SK-N-SH treated with all-trans-retinoic acid at 6 μM for 48 hours (cell line): ENCODE measurements around the gene SEMA3F.

Experiments used
- ATAC-seq: fragments of 200-7000 bp; cut with Tn5 transposase; 3 replicates; pipeline ENCODE4 v1.9.1; 2020; ENCODE audit warnings: mild to moderate bottlenecking, moderate library complexity
- ARNTL ChIP-seq: fragments of 450-650 bp; formaldehyde crosslinking; IDR thresholded peaks from 2 replicates; pipeline ENCODE4 v1.5.0; 2020; ENCODE audit warnings: low read depth, mild to moderate bottlenecking, moderate library complexity, borderline replicate concordance
- BACH2 ChIP-seq: fragments of 250-450 bp; sonication (Bioruptor Pico); IDR thresholded peaks from 2 replicates; pipeline ENCODE4 v1.9.0; 2021; ENCODE audit warnings: mild to moderate bottlenecking, borderline replicate concordance
- CREB5 ChIP-seq: fragments of 250-450 bp; sonication (Bioruptor Pico); IDR thresholded peaks from 2 replicates; pipeline ENCODE4 v1.5.1; 2020; ENCODE audit warnings: low read depth, mild to moderate bottlenecking, moderate library complexity
- CSDC2 ChIP-seq: fragments of 250-450 bp; sonication (Bioruptor Pico); IDR thresholded peaks from 2 replicates; pipeline ENCODE4 v1.5.0; 2020; ENCODE audit warnings: mild to moderate bottlenecking, moderate library complexity
- CSRNP3 ChIP-seq: fragments of 250-450 bp; sonication (Bioruptor Pico); IDR thresholded peaks from 2 replicates; pipeline ENCODE4 v1.5.1; 2021; ENCODE audit warnings: mild to moderate bottlenecking, moderate library complexity
- GLIS3 ChIP-seq: fragments of 250-450 bp; sonication (Bioruptor Pico); IDR thresholded peaks from 2 replicates; pipeline ENCODE4 v1.5.0; 2020; ENCODE audit warnings: mild to moderate bottlenecking, moderate library complexity
- ISL1 ChIP-seq: fragments of 250-450 bp; sonication (Bioruptor Pico); IDR thresholded peaks from 2 replicates; pipeline ENCODE4 v2.1.2; 2022; ENCODE audit warnings: mild to moderate bottlenecking, moderate library complexity
- OSR1 ChIP-seq: fragments of 250-450 bp; sonication (Bioruptor Pico); IDR thresholded peaks from 2 replicates; pipeline ENCODE4 v1.8.0; 2022; ENCODE audit warnings: moderate library complexity, mild to moderate bottlenecking, inconsistent platforms
- RARB ChIP-seq: fragments of 250-450 bp; sonication (Bioruptor Pico); IDR thresholded peaks from 2 replicates; pipeline ENCODE4 v1.8.0; 2021; ENCODE audit warnings: mild to moderate bottlenecking, moderate library complexity
- SNAI2 ChIP-seq: fragments of 250-450 bp; sonication (Bioruptor Pico); IDR thresholded peaks from 2 replicates; pipeline ENCODE4 v1.5.0; 2020; ENCODE audit warnings: mild to moderate bottlenecking, moderate library complexity
- TCF4 ChIP-seq: fragments of 250-450 bp; sonication (Bioruptor Pico); IDR thresholded peaks from 2 replicates; pipeline ENCODE4 v1.8.0; 2021; ENCODE audit warnings: mild to moderate bottlenecking, moderate library complexity, borderline replicate concordance
- TOX ChIP-seq: fragments of 250-450 bp; sonication (Bioruptor Pico); IDR thresholded peaks from 2 replicates; pipeline ENCODE4 v1.8.0; 2021; ENCODE audit warnings: mild to moderate bottlenecking, moderate library complexity, borderline replicate concordance
- TSHZ2 ChIP-seq: fragments of 250-450 bp; sonication (Bioruptor Pico); IDR thresholded peaks from 2 replicates; pipeline ENCODE4 v1.5.0; 2020; ENCODE audit warnings: mild to moderate bottlenecking, moderate library complexity
- ZFP3 ChIP-seq: fragments of 250-450 bp; sonication (Bioruptor Pico); IDR thresholded peaks from 2 replicates; pipeline ENCODE4 v1.5.0; 2020; ENCODE audit warnings: mild to moderate bottlenecking, moderate library complexity
- ZFP30 ChIP-seq: fragments of 450-650 bp; formaldehyde crosslinking; IDR thresholded peaks from 2 replicates; pipeline ENCODE4 v1.5.0; 2022; ENCODE audit warnings: mild to moderate bottlenecking, moderate library complexity
- ZNF565 ChIP-seq: fragments of 450-650 bp; formaldehyde crosslinking; conservative IDR thresholded peaks from 2 replicates; pipeline ENCODE4 v1.5.0; 2020; ENCODE audit warnings: low read depth, mild to moderate bottlenecking, moderate library complexity
- ZNF70 ChIP-seq: fragments of 450-650 bp; formaldehyde crosslinking; IDR thresholded peaks from 2 replicates; pipeline ENCODE4 v1.5.0; 2020; ENCODE audit warnings: mild to moderate bottlenecking, moderate library complexity
- ZNF8 ChIP-seq: fragments of 450-650 bp; formaldehyde crosslinking; IDR thresholded peaks from 2 replicates; pipeline ENCODE4 v1.5.0; 2020; ENCODE audit warnings: mild to moderate bottlenecking, moderate library complexity

The SEMA3F gene

GRCh38 chr3:50232303-50232702, 77.2 kb downstream of the SEMA3F start:
- ATAC-seq: no peak
- TF ChIP-seq SNAI2: no peak

GRCh38 chr3:50233176-50233575, 78.1 kb downstream of the SEMA3F start:
- no peak for ATAC-seq
- no peak for TF ChIP-seq ARNTL (CRISPR knock-in tag)
- no peak for TF ChIP-seq BACH2
- TF ChIP-seq RARB (CRISPR knock-in tag): no peak
- no peak for TF ChIP-seq ZFP30 (CRISPR knock-in tag)
- no peak for TF ChIP-seq TSHZ2
- TF ChIP-seq TOX (CRISPR knock-in tag): no peak
- TF ChIP-seq CREB5 (CRISPR knock-in tag): no peak
- no peak for TF ChIP-seq CSDC2 (CRISPR knock-in tag)
- no peak for TF ChIP-seq TCF4 (CRISPR knock-in tag)
- no peak for TF ChIP-seq OSR1 (CRISPR knock-in tag)
- TF ChIP-seq CSRNP3 (CRISPR knock-in tag): no peak
- no peak for TF ChIP-seq ZNF565 (CRISPR knock-in tag)
- no peak for TF ChIP-seq ZFP3 (CRISPR knock-in tag)
- TF ChIP-seq ZNF8 (CRISPR knock-in tag): no peak
- TF ChIP-seq GLIS3 (CRISPR knock-in tag): no peak
- TF ChIP-seq ZNF70 (CRISPR knock-in tag): no peak

DNA sequence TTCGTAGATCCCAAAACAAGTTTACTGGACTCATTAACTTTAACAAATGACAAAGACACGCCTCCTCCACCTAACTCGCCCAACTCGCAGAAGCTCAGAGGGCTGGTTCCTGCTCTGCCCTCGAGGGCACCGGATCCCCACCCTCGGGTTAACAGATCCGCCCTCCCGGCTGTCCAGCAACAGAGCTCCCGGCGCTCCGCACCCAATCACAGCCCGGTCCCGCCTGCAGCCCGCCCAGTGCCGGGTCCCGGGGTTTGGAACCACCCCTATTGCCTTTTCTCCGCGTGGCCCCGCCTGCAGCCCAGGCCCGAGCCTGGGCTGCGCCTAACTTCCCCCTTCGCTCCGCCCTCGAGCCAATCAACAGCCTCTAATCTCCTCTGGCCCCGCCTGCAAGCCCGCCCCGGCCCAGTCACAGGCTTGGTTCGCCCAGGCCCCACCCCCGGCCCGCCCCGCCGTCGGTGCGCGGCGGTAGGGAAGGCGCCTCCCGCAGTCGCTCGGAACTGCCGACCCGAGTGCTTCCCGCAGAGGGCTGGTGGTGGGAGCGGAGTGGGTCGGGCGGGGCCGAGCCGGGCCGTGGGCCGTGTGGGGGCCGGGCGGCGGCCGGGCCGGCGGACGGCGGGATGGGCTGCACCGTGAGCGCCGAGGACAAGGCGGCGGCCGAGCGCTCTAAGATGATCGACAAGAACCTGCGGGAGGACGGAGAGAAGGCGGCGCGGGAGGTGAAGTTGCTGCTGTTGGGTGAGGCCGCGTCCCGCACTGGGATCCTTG, 80.8 kb downstream of the SEMA3F start, which contains the start of gene GNAI2:
TSS of gene GNAI2 (plus strand) at position 489 of the 768 bp plus-strand sequence. CDS start at position 621, 132 bp downstream.
- TF ChIP-seq ARNTL (CRISPR knock-in tag) (no peak), ZNF70 (CRISPR knock-in tag) (0 out of 2 replicates have a peak, but pooled peaks have one; percentile 20), ISL1 (no peak)
- ATAC-seq: peak; percentile 92

- no peak for TF ChIP-seq ISL1
- no peak for ATAC-seq
These were observed 81.5 kb downstream of the SEMA3F start for GRCh38 chr3:50236484-50237132.

DNA sequence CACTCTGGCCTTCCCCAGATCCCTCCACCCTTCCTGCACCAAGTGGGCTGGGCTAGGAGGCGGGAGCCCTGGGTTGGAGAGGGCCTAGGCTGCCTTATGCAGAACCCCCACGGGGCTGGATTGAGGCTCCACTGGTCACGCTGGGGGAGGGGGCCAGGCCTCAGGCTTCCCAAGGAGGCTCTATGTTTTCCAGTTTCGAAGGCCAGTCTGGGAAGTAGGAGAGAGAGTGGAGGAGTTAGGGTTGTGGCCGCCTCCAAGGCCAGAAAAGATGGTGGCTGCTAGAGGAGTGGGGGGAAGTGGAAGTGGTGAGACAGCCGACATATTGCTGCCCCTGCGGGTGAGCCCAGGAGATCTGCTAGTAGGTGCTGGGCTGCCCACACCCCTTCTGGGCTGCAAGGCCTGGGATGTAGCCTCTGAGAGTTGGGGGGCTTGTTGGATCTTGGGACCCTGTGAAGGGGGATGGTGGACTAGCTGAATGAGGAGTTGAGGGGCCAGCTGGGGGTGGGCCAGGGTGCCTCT, 82.1 kb downstream of the SEMA3F start:
- peak; percentile 22 for ATAC-seq
- no peak for TF ChIP-seq GLIS3 (CRISPR knock-in tag)
- no peak for TF ChIP-seq ZNF8 (CRISPR knock-in tag)
- TF ChIP-seq ZNF70 (CRISPR knock-in tag): peak; percentile 51; the same call in 1 of the 2 replicates
- TF ChIP-seq ZNF565 (CRISPR knock-in tag): no peak
